OCI-LY7 (cell line): ENCODE data around the gene KLK13. TPM values are rescaled to one million over a fixed set of nuclear protein-coding genes. Genes with fewer than 3 reads are reported as not detected.

Experiments used
- BruUV-seq: library from RNA; stranded (reverse); fragments of 400-500 nt; replicated peaks from 2 replicates; lab custom pipeline; 2021; lab: Mats Ljungman, UMichigan
- CTCF ChIA-PET: fragments of 300-600 bp; sonication (Branson Sonifier 250); formaldehyde crosslinking; loops from one replicate; lab custom pipeline; 2022; ENCODE audit warnings: antibody characterized with exemption; ENCODE audit not compliant: unreplicated experiment; lab: Charles Lee
- POLR2A ChIA-PET: fragments of 300-600 bp; sonication (Branson Sonifier 250); formaldehyde crosslinking; loops from one replicate; lab custom pipeline; 2022; ENCODE audit warnings: antibody characterized with exemption; lab: Charles Lee
- DNase-seq: peaks from one replicate; pipeline ENCODE4 v3.0.0-alpha.2; 2015; ENCODE audit warnings: low spot score
- H2AFZ ChIP-seq: fragments of 200-600 bp; sonication (generic), shearing (Covaris generic); 2 replicates; pipeline ENCODE4 v1.6.1; 2014; ENCODE audit warnings: mild to moderate bottlenecking, antibody characterized with exemption, low read length, moderate library complexity
- H3K27ac ChIP-seq: fragments of 200-600 bp; sonication (generic); 2 replicates; pipeline ENCODE4 v1.5.1; 2014; ENCODE audit warnings: mixed run types, low read depth, mild to moderate bottlenecking, moderate library complexity, low read length, inconsistent platforms; ENCODE audit not compliant: poor library complexity, severe bottlenecking
- H3K36me3 ChIP-seq: fragments of 200-600 bp; sonication (generic); 2 replicates; pipeline ENCODE4 v1.6.1; 2014; ENCODE audit warnings: mild to moderate bottlenecking, antibody characterized with exemption, low read length, moderate library complexity, mixed read lengths; ENCODE audit not compliant: insufficient read depth
- H3K4me1 ChIP-seq: fragments of 200-600 bp; sonication (generic); 2 replicates; pipeline ENCODE4 v1.5.1; 2014; ENCODE audit warnings: mild to moderate bottlenecking, low read length; ENCODE audit not compliant: insufficient read depth, poor library complexity, severe bottlenecking
- H3K4me2 ChIP-seq: fragments of 200-600 bp; sonication (generic); 2 replicates; pipeline ENCODE4 v1.6.1; 2014; ENCODE audit warnings: mild to moderate bottlenecking, low read length
- H3K4me3 ChIP-seq: fragments of 200-600 bp; sonication (generic); 2 replicates; pipeline ENCODE4 v1.5.1; 2014; ENCODE audit warnings: mild to moderate bottlenecking, low read depth, low read length; ENCODE audit not compliant: poor library complexity, severe bottlenecking
- H3K79me2 ChIP-seq: fragments of 200-600 bp; sonication (generic); 2 replicates; pipeline ENCODE4 v1.6.1; 2016; ENCODE audit warnings: low read depth, mild to moderate bottlenecking, low read length, moderate library complexity, mixed read lengths; ENCODE audit not compliant: insufficient read depth
- H3K9me2 ChIP-seq: fragments of 200-600 bp; sonication (generic); 2 replicates; pipeline ENCODE4 v1.6.1; 2016; ENCODE audit warnings: mild to moderate bottlenecking, low read length, mixed read lengths; ENCODE audit not compliant: insufficient read depth
- H3K9me3 ChIP-seq: fragments of 200-600 bp; sonication (generic); 2 replicates; pipeline ENCODE4 v1.6.1; 2014; ENCODE audit warnings: mild to moderate bottlenecking, mixed run types, low read length, mixed read lengths
- H4K20me1 ChIP-seq: fragments of 200-600 bp; sonication (generic); 2 replicates; pipeline ENCODE4 v1.6.1; 2014; ENCODE audit warnings: mild to moderate bottlenecking, antibody characterized with exemption, low read length, moderate library complexity, mixed read lengths; ENCODE audit not compliant: insufficient read depth
- EZH2phosphoT487 ChIP-seq: fragments of 200-600 bp; sonication (generic); IDR thresholded peaks from 2 replicates; pipeline ENCODE4 v1.6.1; 2018; ENCODE audit warnings: low read depth, borderline replicate concordance, mild to moderate bottlenecking, mixed run types, antibody characterized with exemption, low read length, moderate library complexity, mixed read lengths
- intact Hi-C: fragments of 100-400 bp; cut with micrococcal nuclease; formaldehyde crosslinking; loops from one replicate; pipeline ENCODE4 v1.10.0; 2022; ENCODE audit not compliant: unreplicated experiment
- total RNA-seq, 2 experiments: library from RNA; depleted of rRNA in 1 of 2; stranded (reverse); fragments of >200 nt in 1 of 2; shearing (Covaris generic) in 1 of 2; gene quantifications; 2 replicates each; pipeline ENCODE4 v1.2.3, GENCODE V29; 2014 to 2022
- TF ChIP-seq, protein P1 (sequence below): fragments of 200-600 bp; sonication (generic); conservative IDR thresholded peaks from 2 replicates; pipeline ENCODE4 v1.5.1; 2014; ENCODE audit warnings: mild to moderate bottlenecking, antibody characterized with exemption, low read length, moderate library complexity, mixed read lengths

KLK13 gene
- total RNA-seq, 2 experiments from 2014 or later = not detected

DNA sequence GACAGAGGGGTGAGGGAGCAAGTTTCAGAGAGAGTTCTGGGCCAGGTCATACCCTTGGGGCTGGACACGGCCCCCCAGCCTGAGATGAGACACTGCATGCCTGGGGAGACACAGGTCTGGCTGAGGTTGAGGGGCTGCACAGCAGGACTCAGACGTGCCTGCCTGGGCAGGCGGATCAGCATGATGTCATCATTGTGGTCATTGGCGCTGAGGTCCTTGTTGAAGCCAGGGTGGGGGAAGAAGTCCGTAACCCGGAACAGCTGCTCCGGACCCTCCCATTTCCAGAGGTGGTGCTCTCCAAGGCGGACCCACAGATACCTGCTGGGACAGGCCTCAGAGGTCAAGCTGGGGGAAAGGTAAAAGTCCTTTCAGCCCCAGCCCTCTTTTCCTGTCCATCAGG, 58.5 kb downstream of the KLK13 start:
- Histone ChIP-seq H3K27ac (no peak overlapping the region), H3K4me3 (no peak overlapping the region), H3K79me2 (no peaks in the 10 kb centered on the region), H2AFZ (no peak overlapping the region), H3K9me3 (no peaks in the 10 kb centered on the region), H4K20me1 (no peaks in the 10 kb centered on the region), H3K4me2 (no peak overlapping the region), H3K36me3 (no peaks in the 10 kb centered on the region), H3K4me1 (no peaks in the 10 kb centered on the region), H3K9me2 (no peaks in the 10 kb centered on the region)
- TF ChIP-seq EZH2phosphoT487 = no peak
- TF ChIP-seq, protein P1, sequence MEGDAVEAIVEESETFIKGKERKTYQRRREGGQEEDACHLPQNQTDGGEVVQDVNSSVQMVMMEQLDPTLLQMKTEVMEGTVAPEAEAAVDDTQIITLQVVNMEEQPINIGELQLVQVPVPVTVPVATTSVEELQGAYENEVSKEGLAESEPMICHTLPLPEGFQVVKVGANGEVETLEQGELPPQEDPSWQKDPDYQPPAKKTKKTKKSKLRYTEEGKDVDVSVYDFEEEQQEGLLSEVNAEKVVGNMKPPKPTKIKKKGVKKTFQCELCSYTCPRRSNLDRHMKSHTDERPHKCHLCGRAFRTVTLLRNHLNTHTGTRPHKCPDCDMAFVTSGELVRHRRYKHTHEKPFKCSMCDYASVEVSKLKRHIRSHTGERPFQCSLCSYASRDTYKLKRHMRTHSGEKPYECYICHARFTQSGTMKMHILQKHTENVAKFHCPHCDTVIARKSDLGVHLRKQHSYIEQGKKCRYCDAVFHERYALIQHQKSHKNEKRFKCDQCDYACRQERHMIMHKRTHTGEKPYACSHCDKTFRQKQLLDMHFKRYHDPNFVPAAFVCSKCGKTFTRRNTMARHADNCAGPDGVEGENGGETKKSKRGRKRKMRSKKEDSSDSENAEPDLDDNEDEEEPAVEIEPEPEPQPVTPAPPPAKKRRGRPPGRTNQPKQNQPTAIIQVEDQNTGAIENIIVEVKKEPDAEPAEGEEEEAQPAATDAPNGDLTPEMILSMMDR = no peak
- ChIA-PET POLR2A (no interaction called here), CTCF (no interaction called here)
- no peak for DNase-seq
- no TSS peak for BruUV-seq
- intact Hi-C loops = no loop called here

Other genes with a start within 250 kb of the KLK13 start
- not detected in 2 replicates for gene KLK1, start 241.3 kb downstream of the KLK13 start, total RNA-seq (2014; rRNA removed; shearing (Covaris generic))
- gene KLK1, start 241.3 kb downstream of the KLK13 start, total RNA-seq (2022) = 3.4 and 5.1 TPM in 2 replicates
- not detected in 2 replicates for gene KLK15, start 231.5 kb downstream of the KLK13 start, total RNA-seq (2014; rRNA removed; shearing (Covaris generic))
- gene KLK15, start 231.5 kb downstream of the KLK13 start, total RNA-seq (2022) = not detected in 2 replicates
- not detected in 2 replicates for gene KLK3, start 210.2 kb downstream of the KLK13 start, total RNA-seq (2014; rRNA removed; shearing (Covaris generic))
- gene KLK3, start 210.2 kb downstream of the KLK13 start, total RNA-seq (2022) = not detected in 2 replicates
- not detected in 2 replicates for gene KLK2, start 191.7 kb downstream of the KLK13 start, total RNA-seq (2014; rRNA removed; shearing (Covaris generic))
- not detected in 2 replicates for gene KLK2, start 191.7 kb downstream of the KLK13 start, total RNA-seq (2022)
- not detected in 2 replicates for gene KLK4, start 153.7 kb downstream of the KLK13 start, total RNA-seq (2014; rRNA removed; shearing (Covaris generic))
- gene KLK4, start 153.7 kb downstream of the KLK13 start, total RNA-seq (2022) = not detected in 2 replicates
- not detected in 2 replicates for gene KLK5, start 112.1 kb downstream of the KLK13 start, total RNA-seq (2014; rRNA removed; shearing (Covaris generic))
- not detected in 2 replicates for gene KLK5, start 112.1 kb downstream of the KLK13 start, total RNA-seq (2022)
- not detected in 2 replicates for gene KLK6, start 95.5 kb downstream of the KLK13 start, total RNA-seq (2014; rRNA removed; shearing (Covaris generic))
- not detected in 2 replicates for gene KLK6, start 95.5 kb downstream of the KLK13 start, total RNA-seq (2022)
- not detected in 2 replicates for gene KLK7, start 81.2 kb downstream of the KLK13 start, total RNA-seq (2014; rRNA removed; shearing (Covaris generic))
- not detected in 2 replicates for gene KLK7, start 81.2 kb downstream of the KLK13 start, total RNA-seq (2022)
- not detected in 2 replicates for gene KLK8, start 63.5 kb downstream of the KLK13 start, total RNA-seq (2014; rRNA removed; shearing (Covaris generic))
- not detected in 2 replicates for gene KLK8, start 63.5 kb downstream of the KLK13 start, total RNA-seq (2022)
- not detected in 2 replicates for gene KLK10, start 45.4 kb downstream of the KLK13 start, total RNA-seq (2014; rRNA removed; shearing (Covaris generic))
- not detected in 2 replicates for gene KLK10, start 45.4 kb downstream of the KLK13 start, total RNA-seq (2022)
- not detected in 2 replicates for gene KLK11, start 38.5 kb downstream of the KLK13 start, total RNA-seq (2014; rRNA removed; shearing (Covaris generic))
- gene KLK11, start 38.5 kb downstream of the KLK13 start, total RNA-seq (2022) = not detected in 2 replicates
- gene KLK12, start 30.1 kb downstream of the KLK13 start, total RNA-seq (2014; rRNA removed; shearing (Covaris generic)) = not detected in 2 replicates
- not detected in 2 replicates for gene KLK12, start 30.1 kb downstream of the KLK13 start, total RNA-seq (2022)
- gene KLK14, start 17.8 kb upstream of the KLK13 start, total RNA-seq (2014; rRNA removed; shearing (Covaris generic)) = not detected in 2 replicates
- 0.84 and 0.89 TPM in 2 replicates for gene KLK14, start 17.8 kb upstream of the KLK13 start, total RNA-seq (2022)
- 9.6 and 13.3 TPM in 2 replicates for gene CTU1, start 43.3 kb upstream of the KLK13 start, total RNA-seq (2014; rRNA removed; shearing (Covaris generic))
- gene CTU1, start 43.3 kb upstream of the KLK13 start, total RNA-seq (2022) = 6.9 and 8.3 TPM in 2 replicates
- not detected in 2 replicates for gene SIGLEC9, start 59.8 kb upstream of the KLK13 start, total RNA-seq (2014; rRNA removed; shearing (Covaris generic))
- gene SIGLEC9, start 59.8 kb upstream of the KLK13 start, total RNA-seq (2022) = not detected in 2 replicates
- not detected in 2 replicates for gene SIGLEC7, start 77.2 kb upstream of the KLK13 start, total RNA-seq (2014; rRNA removed; shearing (Covaris generic))
- not detected in 2 replicates for gene SIGLEC7, start 77.2 kb upstream of the KLK13 start, total RNA-seq (2022)
- gene CD33, start 160.0 kb upstream of the KLK13 start, total RNA-seq (2014; rRNA removed; shearing (Covaris generic)) = not detected in 2 replicates
- not detected in 2 replicates for gene CD33, start 160.0 kb upstream of the KLK13 start, total RNA-seq (2022)
- gene SIGLECL1, start 186.0 kb upstream of the KLK13 start, total RNA-seq (2014; rRNA removed; shearing (Covaris generic)) = not detected in 2 replicates
- not detected in 2 replicates for gene SIGLECL1, start 186.0 kb upstream of the KLK13 start, total RNA-seq (2022)
- not detected in 2 replicates for gene IGLON5, start 246.6 kb upstream of the KLK13 start, total RNA-seq (2014; rRNA removed; shearing (Covaris generic))
- not detected in 2 replicates for gene IGLON5, start 246.6 kb upstream of the KLK13 start, total RNA-seq (2022)